Small intestine (tissue), 7 donors: ENCODE data around the gene PKD1. TPM values are rescaled to one million over a fixed set of nuclear protein-coding genes. Genes with fewer than 3 reads are reported as not detected.
A peak's percentile ranks its signal among the peaks of the same experiment; 100 is the strongest.

Experiments used
- DNase-seq, 2 donors: peaks; one replicate each; pipeline versions ENCODE4 v3.0.0 to v3.0.0-alpha.2; 2013
- FAIRE-seq: peaks from 2 replicates; lab custom pipeline; 2012; peaks lifted over from hg19 to GRCh38; lab: Jason Lieb, UNC
- H3K27ac ChIP-seq, 3 donors: one replicate each; pipeline ENCODE4 v1.5.1; 2013; ENCODE audit warnings: low read length in 2 of 3, mild to moderate bottlenecking in 2 of 3, control low read depth in 1 of 3, inconsistent platforms in 1 of 3, low read depth in 1 of 3, moderate library complexity in 1 of 3
- H3K27me3 ChIP-seq, 3 donors: one replicate each; pipeline ENCODE4 v1.6.1; 2013; ENCODE audit warnings: low read length in 3 of 3, inconsistent platforms in 1 of 3; ENCODE audit not compliant: control insufficient read depth in 3 of 3, insufficient read depth in 3 of 3
- H3K36me3 ChIP-seq, 3 donors: one replicate each; pipeline ENCODE4 v1.6.1; 2013; ENCODE audit warnings: low read length in 3 of 3, inconsistent platforms in 1 of 3, low read depth in 1 of 3, mild to moderate bottlenecking in 1 of 3, moderate library complexity in 1 of 3; ENCODE audit not compliant: control insufficient read depth in 3 of 3, insufficient read depth in 2 of 3
- H3K4me1 ChIP-seq, 3 donors: one replicate each; pipeline ENCODE4 v1.6.1; 2013; ENCODE audit warnings: low read length in 2 of 3, inconsistent platforms in 1 of 3, low read depth in 1 of 3, mild to moderate bottlenecking in 1 of 3, moderate library complexity in 1 of 3; ENCODE audit not compliant: control insufficient read depth in 3 of 3, insufficient read depth in 2 of 3
- H3K4me3 ChIP-seq, 3 donors: one replicate each; pipeline ENCODE4 v1.5.1; 2013; ENCODE audit warnings: low read length in 3 of 3, control low read depth in 1 of 3, inconsistent platforms in 1 of 3, low read depth in 1 of 3, mild to moderate bottlenecking in 1 of 3, moderate library complexity in 1 of 3
- H3K9me3 ChIP-seq, 2 donors: one replicate each; pipeline ENCODE4 v1.6.1; 2013; ENCODE audit warnings: low read depth in 1 of 2, low read length in 1 of 2; ENCODE audit not compliant: control insufficient read depth in 2 of 2, insufficient read depth in 1 of 2
- WGBS, 3 donors: extraction: QIAGEN DNeasy Blood & Tissue Kit; methylation state at CpG; one replicate each; pipeline ENCODE4 v1.1.7; 2013; 5-methylcytosine and 5-hydroxymethylcytosine counted together
- polyA plus RNA-seq, 4 donors: library from polyadenylated mRNA; stranded (reverse) in 3 of 4; unstranded in 1 of 4; fragments of 200-250 nt in 3 of 4; fragments of 120-200 nt in 1 of 4; gene quantifications; one replicate each; pipeline versions ENCODE4 v1.2.1 to v1.2.3, GENCODE V29; 2013
- donor health status: healthy with polysubstance abuse.
- donor health status: control.
- donor health status: control.
- donor health status: Bipolar disorder and iron deficiency.
- donor health status: healthy.

Gene PKD1
- polyA plus RNA-seq, 4 donors, result 10.5 to 42.2 (median 26.7) TPM

DNA sequence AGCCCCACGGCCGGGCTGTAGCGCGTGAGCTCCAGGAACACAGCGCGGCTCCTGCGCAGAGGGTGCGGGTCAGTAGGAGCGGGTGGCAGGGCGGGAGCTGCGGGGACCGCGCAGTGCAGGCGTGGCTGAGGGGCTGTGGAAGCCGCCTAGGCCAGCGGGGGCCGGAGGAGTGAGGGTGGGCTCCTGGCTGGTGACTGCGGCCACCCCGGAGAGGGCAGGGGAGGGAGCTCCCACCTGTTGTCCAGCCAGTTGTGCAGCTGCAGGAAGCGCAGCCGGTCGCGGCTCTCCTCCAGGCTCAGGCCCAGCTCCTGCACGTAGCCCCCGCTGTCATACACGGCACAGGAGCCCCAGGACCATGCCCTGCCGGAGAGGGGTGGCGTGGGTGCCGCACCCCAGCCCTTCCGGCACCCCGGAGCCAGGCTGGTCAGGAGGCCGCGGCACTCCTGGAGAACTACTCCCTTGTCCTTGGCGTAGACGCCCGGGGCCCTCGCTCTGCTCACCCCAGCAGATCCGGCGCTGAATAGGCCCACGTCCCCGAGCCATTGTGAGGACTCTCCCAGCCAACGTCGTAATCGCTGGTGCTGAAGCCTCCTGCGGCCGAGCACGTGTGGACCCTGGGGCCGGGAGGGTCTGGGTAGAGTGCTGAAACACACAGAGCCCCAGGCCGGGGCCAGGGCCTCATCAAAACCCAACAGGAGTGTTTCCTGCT, 44.0 kb downstream of the PKD1 start:
- no peak for DNase-seq
- WGBS, 3 donors, result 12 to 65% (median 42%) methylated on average over 46 to 49 of the region's 49 CpGs
- Histone ChIP-seq H3K4me3 (peak overlapping the region in 2 of 3 donors; percentile 40 to 47), H3K27ac (peak overlapping the region; percentile 79 to 85 (median 81)), H3K27me3 (no peaks in the 10 kb centered on the region), H3K4me1 (peaks cover 0 to 26% (median 0%) of the 10 kb centered on the region in 3 donors), H3K36me3 (peaks cover 6 to 93% (median 7%) of the 10 kb centered on the region in 3 donors), H3K9me3 (no peaks in the 10 kb centered on the region)
- no peak for FAIRE-seq

DNA sequence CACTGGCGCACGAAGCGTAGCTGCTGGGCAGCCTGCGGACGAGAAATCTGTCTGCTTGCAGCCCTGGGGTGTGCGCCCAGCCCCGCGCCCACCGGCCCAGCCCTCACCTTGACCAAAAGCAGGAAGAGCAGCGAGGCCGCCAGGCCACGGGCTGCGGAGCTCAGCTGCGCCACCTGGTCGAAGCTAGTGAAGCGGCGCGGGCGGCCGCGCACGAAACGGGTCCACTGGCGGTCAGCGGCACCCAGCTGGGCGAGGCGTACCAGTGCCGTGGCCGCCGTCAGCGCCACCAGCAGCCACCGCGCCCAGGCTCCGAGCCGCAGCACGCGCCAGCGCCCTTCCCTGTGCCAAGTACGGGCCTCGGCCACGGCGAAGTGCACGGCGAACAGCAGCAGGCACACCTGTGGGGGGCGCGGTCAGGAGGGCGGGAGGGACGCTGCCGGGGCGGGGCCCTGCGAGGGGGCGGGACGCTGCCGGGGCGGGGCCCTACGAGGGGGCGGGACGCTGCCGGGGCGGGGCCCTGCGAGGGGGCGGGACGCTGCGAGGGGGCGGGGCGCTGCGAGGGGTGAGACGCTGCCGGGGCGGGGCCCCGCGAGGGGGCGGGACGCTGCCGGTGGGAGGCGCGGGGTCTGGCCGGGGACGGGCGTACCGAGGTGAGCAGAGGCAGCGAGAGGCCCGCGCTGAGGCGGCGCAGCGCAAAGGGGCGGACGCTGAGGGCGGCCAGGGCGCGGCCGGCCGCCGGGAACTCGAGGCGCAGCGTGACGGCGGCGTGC, 44.7 kb downstream of the PKD1 start:
- 24 to 52% (median 37%) methylated on average over 41 to 101 of the region's 101 CpGs for WGBS, 3 donors
- Histone ChIP-seq H3K36me3 (peaks cover 5 to 93% (median 7%) of the 10 kb centered on the region in 3 donors), H3K4me1 (peaks cover 0 to 26% (median 0%) of the 10 kb centered on the region in 3 donors), H3K27ac (peak overlapping the region; percentile 81 to 91 (median 85)), H3K27me3 (no peaks in the 10 kb centered on the region), H3K9me3 (no peaks in the 10 kb centered on the region), H3K4me3 (peak overlapping the region in 2 of 3 donors; percentile 41 to 47)
- DNase-seq (peak; percentile 92 to 94), FAIRE-seq (no peak)

DNA sequence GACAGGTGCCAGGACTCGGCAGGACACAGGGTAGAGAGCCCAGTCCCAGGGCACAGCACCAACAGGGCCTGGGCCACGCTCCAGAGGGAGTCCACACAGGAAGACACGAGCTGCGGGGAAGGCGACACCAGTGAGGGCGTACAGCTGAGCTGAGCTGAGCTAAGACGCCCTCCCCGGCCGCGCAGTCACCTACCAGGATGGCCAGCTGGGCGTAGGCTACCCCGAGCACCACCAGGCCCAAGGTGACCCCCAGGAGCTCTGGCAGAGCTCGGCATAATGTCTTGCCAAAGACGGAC, 45.3 kb downstream of the PKD1 start:
- DNase-seq, result peak in 1 of 2 donors; percentile 16
- Histone ChIP-seq H3K4me3 (peak overlapping the region in 1 of 3 donors; percentile 41), H3K36me3 (peaks cover 5 to 93% (median 7%) of the 10 kb centered on the region in 3 donors)

DNA sequence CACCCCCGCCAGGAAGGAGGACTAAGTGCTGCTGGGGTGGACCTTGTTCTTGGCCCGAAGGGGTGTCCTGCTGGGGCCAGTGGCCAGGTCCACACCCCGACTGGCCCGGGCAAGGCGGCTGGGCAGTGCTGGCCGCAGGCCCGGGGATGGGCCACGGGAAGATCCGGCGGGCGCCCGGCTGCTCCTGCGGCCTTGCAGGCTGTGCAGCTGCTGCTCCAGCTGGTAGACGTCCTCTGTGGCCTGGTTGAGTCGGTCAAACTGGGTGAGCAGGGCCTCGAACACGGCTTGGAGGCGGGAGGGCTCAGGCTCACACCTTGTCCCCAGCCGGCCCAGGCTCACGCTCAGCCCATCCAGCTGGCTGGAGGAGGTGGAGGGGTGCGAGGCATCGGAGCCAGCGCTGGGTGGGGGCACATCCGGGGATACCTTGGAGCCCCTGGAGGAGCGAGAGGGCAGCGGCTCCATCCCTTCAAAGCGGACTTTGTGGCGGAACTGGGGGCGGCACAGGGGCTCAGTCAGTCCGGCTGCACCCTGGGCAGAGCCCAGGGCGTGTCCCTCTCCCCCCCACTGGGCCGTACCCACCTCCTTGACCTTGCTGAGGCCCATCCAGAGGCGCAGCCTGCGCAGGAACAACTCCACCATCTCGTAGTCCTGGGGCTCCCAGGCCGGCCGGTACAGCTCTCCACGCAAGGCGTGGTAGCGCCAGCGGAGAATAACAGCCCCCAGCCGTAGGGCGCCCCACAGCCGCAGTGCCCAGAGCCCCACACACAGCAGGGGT, 45.8 kb downstream of the PKD1 start:
- DNase-seq (no peak), FAIRE-seq (no peak)
- Histone ChIP-seq H3K27me3 (no peaks in the 10 kb centered on the region), H3K4me3 (peak overlapping the region in 1 of 3 donors; percentile 41), H3K36me3 (peaks cover 5 to 93% (median 7%) of the 10 kb centered on the region in 3 donors), H3K27ac (peak overlapping the region in 2 of 3 donors; percentile 66 to 91), H3K4me1 (peaks cover 0 to 26% (median 0%) of the 10 kb centered on the region in 3 donors), H3K9me3 (no peaks in the 10 kb centered on the region)
- 91 to 92% (median 91%) methylated on average over 43 to 44 of the region's 44 CpGs for WGBS, 3 donors

More for the DNA sequence above, 45.3 kb downstream of the PKD1 start:
- Histone ChIP-seq H3K9me3 (no peaks in the 10 kb centered on the region), H3K27ac (peak overlapping the region; percentile 66 to 91 (median 75)), H3K27me3 (no peaks in the 10 kb centered on the region), H3K4me1 (peaks cover 0 to 26% (median 0%) of the 10 kb centered on the region in 3 donors)
- FAIRE-seq, result no peak
- WGBS, 3 donors, result 53 to 90% (median 71%) methylated on average over 13 to 14 of the region's 14 CpGs

DNA sequence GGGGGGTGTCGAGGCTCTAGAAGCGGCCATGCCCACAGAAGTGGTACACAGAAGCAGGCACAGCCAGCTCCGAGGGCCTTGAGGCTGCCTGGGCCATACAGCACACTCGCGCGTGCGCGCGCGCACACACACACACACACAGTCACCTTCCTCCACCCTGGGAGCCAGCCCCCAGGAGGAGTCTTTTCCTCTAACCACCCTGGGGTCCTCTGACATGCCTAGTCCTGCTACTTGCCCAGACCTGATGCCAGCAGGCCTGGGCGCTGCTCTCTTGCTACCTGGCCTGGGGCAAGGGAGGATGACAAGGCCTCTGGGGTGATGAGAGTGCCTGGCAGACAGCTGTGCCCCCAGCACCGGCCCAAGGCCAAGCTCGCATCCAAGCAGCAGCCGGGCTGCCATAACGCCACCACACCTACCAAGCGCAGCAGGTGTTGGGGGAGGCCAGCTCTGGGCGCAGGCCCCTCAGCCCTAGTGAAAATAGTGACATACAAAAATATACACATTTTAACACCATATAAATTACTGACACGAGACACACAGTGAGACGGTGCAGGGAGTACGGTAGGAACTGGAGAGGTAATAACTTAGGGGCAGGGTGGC, 46.8 kb downstream of the PKD1 start:
- Histone ChIP-seq H3K27me3 (no peaks in the 10 kb centered on the region), H3K27ac (no peak overlapping the region), H3K9me3 (no peaks in the 10 kb centered on the region), H3K36me3 (peaks cover 2 to 93% (median 8%) of the 10 kb centered on the region in 3 donors), H3K4me1 (peaks cover 0 to 26% (median 0%) of the 10 kb centered on the region in 3 donors), H3K4me3 (no peak overlapping the region)
- WGBS, 3 donors, result 84 to 91% (median 88%) methylated on average over 20 of the region's 20 CpGs
- DNase-seq, result no peak
- FAIRE-seq, result no peak

DNA sequence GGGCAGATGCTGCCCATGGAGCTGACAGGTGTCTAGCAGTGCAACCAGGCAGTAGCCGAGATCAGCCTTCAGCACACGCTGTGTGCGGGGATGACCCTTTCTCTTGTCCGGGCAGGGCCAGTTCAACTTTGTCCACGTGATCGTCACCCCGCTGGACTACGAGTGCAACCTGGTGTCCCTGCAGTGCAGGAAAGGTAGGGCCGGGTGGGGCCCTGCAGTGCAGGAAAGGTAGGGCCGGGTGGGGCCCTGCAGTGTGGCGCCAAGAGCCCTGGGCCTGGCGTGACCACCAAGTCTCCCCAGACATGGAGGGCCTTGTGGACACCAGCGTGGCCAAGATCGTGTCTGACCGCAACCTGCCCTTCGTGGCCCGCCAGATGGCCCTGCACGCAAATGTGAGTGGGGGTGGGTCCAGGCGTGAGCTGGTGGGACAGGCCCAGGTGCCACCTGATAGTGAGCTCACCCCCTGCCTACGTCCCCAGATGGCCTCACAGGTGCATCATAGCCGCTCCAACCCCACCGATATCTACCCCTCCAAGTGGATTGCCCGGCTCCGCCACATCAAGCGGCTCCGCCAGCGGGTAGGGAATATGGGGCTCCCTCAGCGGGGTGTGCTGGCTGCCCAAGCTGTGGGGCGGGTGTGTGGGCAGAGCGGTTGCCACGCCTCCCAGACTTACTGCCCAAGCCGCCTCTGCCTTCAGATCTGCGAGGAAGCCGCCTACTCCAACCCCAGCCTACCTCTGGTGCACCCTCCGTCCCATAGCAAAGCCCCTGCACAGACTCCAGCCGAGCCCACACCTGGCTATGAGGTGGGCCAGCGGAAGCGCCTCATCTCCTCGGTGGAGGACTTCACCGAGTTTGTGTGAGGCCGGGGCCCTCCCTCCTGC, 47.7 kb downstream of the PKD1 start:
- Histone ChIP-seq H3K27ac (no peak overlapping the region), H3K4me3 (no peak overlapping the region), H3K36me3 (peaks cover 2 to 93% (median 10%) of the 10 kb centered on the region in 3 donors), H3K9me3 (no peaks in the 10 kb centered on the region), H3K4me1 (peaks cover 0 to 28% (median 0%) of the 10 kb centered on the region in 3 donors), H3K27me3 (no peaks in the 10 kb centered on the region)
- FAIRE-seq (no peak), DNase-seq (peak in 1 of 2 donors; percentile 7)
- 89 to 90% (median 90%) methylated on average over 39 to 41 of the region's 41 CpGs for WGBS, 3 donors
